ENCODE measurements around the gene SPINT4. TPM values are rescaled to one million over a fixed set of nuclear protein-coding genes. Genes with fewer than 3 reads are reported as not detected.
"Not testable (repeated sequence)": the region's sequence is repeated elsewhere in the genome, so short reads cannot be mapped to it uniquely, and the experiment has no call there.

The SPINT4 gene
- total RNA-seq, 1 experiment from 2014 or later: not detected

DNA sequence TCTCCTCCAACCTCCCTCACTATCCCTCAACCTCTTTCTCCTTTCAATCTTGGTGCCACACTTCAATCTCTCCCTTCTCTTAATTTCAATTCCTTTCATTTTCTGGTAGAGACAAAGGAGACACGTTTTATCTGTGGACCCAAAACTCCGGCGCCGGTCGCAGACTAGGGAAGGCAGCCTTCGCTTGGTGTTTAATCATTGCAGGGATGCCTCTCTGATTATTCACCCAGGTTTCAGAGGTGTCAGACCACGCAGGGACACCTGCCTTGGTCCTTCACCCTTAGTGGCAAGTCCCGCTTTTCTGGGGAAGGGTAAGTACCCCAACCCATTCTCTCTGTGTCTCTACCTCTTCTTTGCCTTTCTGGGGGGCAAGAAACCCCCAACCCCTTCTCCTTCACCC, 37.8 kb downstream of the SPINT4 start:
- in situ Hi-C loops (cut with HindIII; ENCODE audit: low sequenced_read_pairs): loop anchor here (25.0 kb wide), 1 partner anchor 448 kb away; the partner anchor contains the start of genes MATN4 and RBPJL
- not testable (repeated sequence) for DNase-seq (ENCODE audit: low spot score)

GRCh38 chr20:45761966-45762365, 39.8 kb downstream of the SPINT4 start:
- in situ Hi-C loops (cut with HindIII; ENCODE audit: low sequenced_read_pairs): loop anchor here (25.0 kb wide), 1 partner anchor 450 kb away; the partner anchor contains the start of genes MATN4 and RBPJL

DNA sequence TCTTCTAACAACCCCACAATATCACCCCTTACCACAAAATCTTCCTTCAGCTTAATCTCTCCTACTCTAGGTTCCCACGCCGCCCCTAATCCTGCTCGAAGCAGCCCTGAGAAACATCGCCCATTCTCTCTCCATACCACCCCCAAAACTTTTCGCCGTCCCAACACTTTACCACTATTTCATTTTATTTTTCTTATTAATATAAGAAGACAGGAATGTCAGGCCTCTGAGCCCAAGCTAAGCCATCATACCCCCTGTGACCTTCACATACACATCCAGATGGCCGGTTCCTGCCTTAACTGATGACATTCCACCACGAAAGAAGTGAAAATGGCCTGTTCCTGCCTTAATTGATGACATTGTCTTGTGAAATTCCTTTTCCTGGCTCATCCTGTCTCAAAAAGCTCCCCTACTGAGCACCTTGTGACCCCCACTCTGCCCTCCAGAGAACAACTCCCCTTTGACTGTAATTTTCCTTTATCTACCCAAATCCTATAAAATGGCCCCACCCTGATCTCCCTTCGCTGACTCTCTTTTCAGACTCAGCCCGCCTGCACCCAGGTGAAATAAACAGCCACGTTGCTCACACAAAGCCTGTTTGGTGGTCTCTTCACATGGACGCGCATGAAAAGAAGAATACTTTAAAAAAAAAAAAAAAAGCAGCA, 42.6 kb downstream of the SPINT4 start:
- in situ Hi-C loops (cut with HindIII; ENCODE audit: low sequenced_read_pairs): loop anchor here (25.0 kb wide), 1 partner anchor 452 kb away; the partner anchor contains the start of genes MATN4 and RBPJL

More at GRCh38 chr20:45761966-45762365, 39.8 kb downstream of the SPINT4 start:
- DNase-seq (ENCODE audit: low spot score): not testable (repeated sequence)

DNA sequence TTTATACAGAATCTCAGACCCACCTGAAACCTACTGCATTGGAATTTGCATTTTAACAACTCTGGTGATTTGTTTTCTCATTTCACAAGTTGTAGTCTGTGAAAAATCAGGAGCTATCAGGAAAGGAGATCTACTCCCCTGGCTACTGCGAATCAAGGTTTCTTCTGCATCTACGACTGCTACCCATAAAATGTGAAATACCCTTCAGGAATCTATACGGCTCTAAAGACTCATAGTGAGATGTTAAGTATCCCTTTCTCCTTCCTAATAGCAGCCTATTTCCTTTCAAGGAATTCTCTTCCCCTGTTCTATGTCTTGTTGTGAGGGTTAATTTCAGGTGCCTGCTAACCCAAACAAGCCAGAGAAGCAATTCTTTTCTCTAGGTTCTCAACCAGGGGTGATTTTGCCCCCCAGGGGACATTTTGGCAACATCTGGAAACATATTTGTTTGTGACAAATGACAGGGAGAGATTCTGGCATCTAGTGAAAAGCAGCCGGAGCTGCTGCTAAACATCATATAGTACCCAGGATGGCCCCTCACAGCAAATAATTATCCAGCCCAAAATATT, 43.2 kb downstream of the SPINT4 start:
- no peak for DNase-seq (ENCODE audit: low spot score)
- in situ Hi-C loops (cut with HindIII; ENCODE audit: low sequenced_read_pairs): loop anchor here (25.0 kb wide), 1 partner anchor 453 kb away; the partner anchor contains the start of genes MATN4 and RBPJL

More for the DNA sequence above, 42.6 kb downstream of the SPINT4 start:
- DNase-seq (ENCODE audit: low spot score): not testable (repeated sequence)

- no peak for DNase-seq (ENCODE audit: low spot score)
- in situ Hi-C loops (cut with HindIII; ENCODE audit: low sequenced_read_pairs): loop anchor here (25.0 kb wide), 1 partner anchor 454 kb away; the partner anchor contains the start of genes MATN4 and RBPJL
Measured at GRCh38 chr20:45765980-45766379, 43.8 kb downstream of the SPINT4 start.

DNA sequence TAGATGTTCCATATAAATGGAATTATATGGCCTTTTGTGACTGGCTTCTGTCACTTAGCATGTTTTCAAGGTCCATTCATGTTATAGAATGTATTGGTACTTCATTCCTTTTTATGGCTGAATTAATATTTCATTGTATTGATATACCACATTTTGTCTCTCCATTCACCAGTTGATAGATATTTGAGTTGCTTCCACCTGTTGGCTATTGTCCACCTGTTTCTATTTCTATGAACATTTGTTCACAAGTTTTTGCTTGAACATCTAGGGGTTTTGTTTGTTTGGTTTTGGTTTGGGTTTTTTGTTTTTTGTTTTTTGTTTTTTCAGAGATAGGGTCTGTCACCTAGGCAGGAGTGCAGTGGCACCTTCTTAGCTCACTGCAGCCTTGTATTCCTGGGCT, 46.3 kb downstream of the SPINT4 start:
- no peak for DNase-seq (ENCODE audit: low spot score)
- in situ Hi-C loops (cut with HindIII; ENCODE audit: low sequenced_read_pairs): loop anchor here (25.0 kb wide), 1 partner anchor 456 kb away; the partner anchor contains the start of genes MATN4 and RBPJL

GRCh38 chr20:45771182-45771759, 49.1 kb downstream of the SPINT4 start:
- in situ Hi-C loops (cut with HindIII; ENCODE audit: low sequenced_read_pairs): loop anchor here (25.0 kb wide), 1 partner anchor 459 kb away; the partner anchor contains the start of genes MATN4 and RBPJL

DNA sequence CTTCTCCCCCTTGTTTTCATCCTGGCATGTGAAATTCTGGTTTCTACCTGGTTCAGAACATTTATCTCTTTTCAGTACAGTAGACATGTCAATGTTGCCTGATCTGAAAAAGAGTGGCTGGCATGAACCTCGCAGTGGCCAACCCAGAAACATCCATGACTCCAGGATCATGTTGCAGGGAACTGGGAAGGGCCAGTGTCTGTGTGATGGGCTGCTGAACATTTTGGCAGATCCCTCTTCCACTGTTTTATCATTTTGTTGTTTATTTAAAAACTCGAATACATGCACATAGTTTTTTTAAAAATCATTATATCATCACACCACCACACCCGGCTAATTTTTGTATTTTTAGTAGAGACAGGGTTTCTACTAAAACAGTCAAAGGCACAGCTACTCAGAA, 50.5 kb downstream of the SPINT4 start:
- in situ Hi-C loops (cut with HindIII; ENCODE audit: low sequenced_read_pairs): loop anchor here (25.0 kb wide), 1 partner anchor 460 kb away; the partner anchor contains the start of genes MATN4 and RBPJL
- DNase-seq (ENCODE audit: low spot score): no peak

More at GRCh38 chr20:45771182-45771759, 49.1 kb downstream of the SPINT4 start:
- peak; percentile 83 for DNase-seq (ENCODE audit: low spot score)

- in situ Hi-C loops (cut with HindIII; ENCODE audit: low sequenced_read_pairs): loop anchor here (25.0 kb wide), 1 partner anchor 463 kb away; the partner anchor contains the start of genes MATN4 and RBPJL
- no peak for DNase-seq (ENCODE audit: low spot score)
Measured at GRCh38 chr20:45774945-45775344, 52.8 kb downstream of the SPINT4 start.

DNA sequence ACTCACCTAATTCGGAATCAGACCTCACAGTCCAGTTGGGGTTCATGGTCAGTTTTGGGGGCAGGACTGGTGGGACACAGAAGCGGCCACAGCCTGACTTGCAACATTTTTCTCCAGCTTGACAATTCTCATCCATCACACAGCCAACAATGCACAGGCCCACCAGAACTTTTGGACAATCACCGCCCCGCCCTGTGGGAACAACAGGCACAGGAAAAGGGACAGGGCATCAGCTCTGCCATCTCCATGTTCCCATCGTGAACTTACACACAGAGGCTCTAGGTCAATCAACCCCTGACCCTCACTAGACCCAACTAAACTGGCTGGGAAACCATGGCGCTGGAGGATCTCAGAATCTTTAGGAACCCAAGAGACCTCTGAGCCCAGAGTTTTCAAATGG, 53.3 kb downstream of the SPINT4 start:
- no peak for DNase-seq (ENCODE audit: low spot score)
- in situ Hi-C loops (cut with HindIII; ENCODE audit: low sequenced_read_pairs): no loop called here

Other genes with a start within 250 kb of the SPINT4 start
- gene SPINT3, start 206.7 kb upstream of the SPINT4 start, total RNA-seq (2014; rRNA removed; shearing (Covaris generic)): not detected in 2 replicates
- gene WFDC6, start 182.9 kb upstream of the SPINT4 start, total RNA-seq (2014; rRNA removed; shearing (Covaris generic)): not detected in 2 replicates
- not detected in 2 replicates for gene EPPIN, start 174.9 kb upstream of the SPINT4 start, total RNA-seq (2014; rRNA removed; shearing (Covaris generic))
- not detected in 2 replicates for gene WFDC8, start 143.1 kb upstream of the SPINT4 start, total RNA-seq (2014; rRNA removed; shearing (Covaris generic))
- not detected in 2 replicates for gene WFDC10A, start 92.6 kb upstream of the SPINT4 start, total RNA-seq (2014; rRNA removed; shearing (Covaris generic))
- gene WFDC9, start 91.1 kb upstream of the SPINT4 start, total RNA-seq (2014; rRNA removed; shearing (Covaris generic)): not detected in 2 replicates
- not detected in 2 replicates for gene WFDC11, start 52.1 kb upstream of the SPINT4 start, total RNA-seq (2014; rRNA removed; shearing (Covaris generic))
- gene WFDC13, start 20.3 kb upstream of the SPINT4 start, total RNA-seq (2014; rRNA removed; shearing (Covaris generic)): not detected in 2 replicates
- not detected in 2 replicates for gene WFDC10B, start 17.3 kb upstream of the SPINT4 start, total RNA-seq (2014; rRNA removed; shearing (Covaris generic))
- gene WFDC3, start 69.5 kb downstream of the SPINT4 start, total RNA-seq (2014; rRNA removed; shearing (Covaris generic)): not detected in 2 replicates
- gene DNTTIP1, start 69.6 kb downstream of the SPINT4 start, total RNA-seq (2014; rRNA removed; shearing (Covaris generic)): 40.4 and 43.3 TPM in 2 replicates
- 75.4 and 83.0 TPM in 2 replicates for gene UBE2C, start 90.3 kb downstream of the SPINT4 start, total RNA-seq (2014; rRNA removed; shearing (Covaris generic))
- 1.3 and 1.8 TPM in 2 replicates for gene TNNC2, start 105.0 kb downstream of the SPINT4 start, total RNA-seq (2014; rRNA removed; shearing (Covaris generic))
- 26.5 and 45.6 TPM in 2 replicates for gene SNX21, start 111.5 kb downstream of the SPINT4 start, total RNA-seq (2014; rRNA removed; shearing (Covaris generic))
- 32.4 and 43.3 TPM in 2 replicates for gene ACOT8, start 135.0 kb downstream of the SPINT4 start, total RNA-seq (2014; rRNA removed; shearing (Covaris generic))
- gene ZSWIM3, start 135.3 kb downstream of the SPINT4 start, total RNA-seq (2014; rRNA removed; shearing (Covaris generic)): 2.9 and 4.9 TPM in 2 replicates
- gene ZSWIM1, start 158.9 kb downstream of the SPINT4 start, total RNA-seq (2014; rRNA removed; shearing (Covaris generic)): 9.6 and 11.3 TPM in 2 replicates
- 1.0 TPM in 1 of 2 replicates, not detected in the other for gene SPATA25, start 165.3 kb downstream of the SPINT4 start, total RNA-seq (2014; rRNA removed; shearing (Covaris generic))
- gene NEURL2, start 168.9 kb downstream of the SPINT4 start, total RNA-seq (2014; rRNA removed; shearing (Covaris generic)): 6.6 and 7.0 TPM in 2 replicates
- 20.7 and 28.9 TPM in 2 replicates for gene CTSA, start 169.0 kb downstream of the SPINT4 start, total RNA-seq (2014; rRNA removed; shearing (Covaris generic))
- 129 and 156 TPM in 2 replicates for gene PLTP, start 189.8 kb downstream of the SPINT4 start, total RNA-seq (2014; rRNA removed; shearing (Covaris generic))
- gene PCIF1, start 212.3 kb downstream of the SPINT4 start, total RNA-seq (2014; rRNA removed; shearing (Covaris generic)): 11.6 and 17.7 TPM in 2 replicates
- 7.2 and 11.1 TPM in 2 replicates for gene ZNF335, start 249.9 kb downstream of the SPINT4 start, total RNA-seq (2014; rRNA removed; shearing (Covaris generic))